22Rv1 (cell line): ENCODE data around the gene PLAGL1.

Experiments
- H3K27ac ChIP-seq: fragments of 450-650 bp; 2 replicates; pipeline ENCODE4 v1.5.1; 2017
- CTCF ChIP-seq: fragments of 450-650 bp; IDR thresholded peaks from 2 replicates; pipeline ENCODE4 v1.5.1; 2017; ENCODE audit warnings: mild to moderate bottlenecking
- ZFX ChIP-seq: fragments of 450-650 bp; IDR thresholded peaks from 2 replicates; pipeline ENCODE4 v1.6.1; 2017; ENCODE audit warnings: antibody characterized with exemption, borderline replicate concordance

PLAGL1 gene

GRCh38 chr6:143970456-143971218 lies 37.4 kb downstream of the PLAGL1 start:
- no peak overlapping the region for H3K27ac ChIP-seq
- TF ChIP-seq CTCF (no peak), ZFX (no peak)

GRCh38 chr6:143969077-143969476 lies 39.0 kb downstream of the PLAGL1 start:
- no peak overlapping the region for H3K27ac ChIP-seq
- no peak for TF ChIP-seq ZFX
- TF ChIP-seq CTCF, result no peak

GRCh38 chr6:143967706-143968376 lies 40.2 kb downstream of the PLAGL1 start:
- TF ChIP-seq CTCF (no peak), ZFX (no peak)
- H3K27ac ChIP-seq, result no peak overlapping the region

GRCh38 chr6:143966312-143966711 lies 41.7 kb downstream of the PLAGL1 start:
- TF ChIP-seq CTCF (no peak), ZFX (no peak)
- no peak overlapping the region for H3K27ac ChIP-seq

- no peak overlapping the region for H3K27ac ChIP-seq
Observed at GRCh38 chr6:143965503-143966171, 42.4 kb downstream of the PLAGL1 start.

GRCh38 chr6:143964674-143965081 lies 43.4 kb downstream of the PLAGL1 start:
- no peak overlapping the region for H3K27ac ChIP-seq
- TF ChIP-seq ZFX, result no peak
- TF ChIP-seq CTCF, result no peak

More at GRCh38 chr6:143965503-143966171, 42.4 kb downstream of the PLAGL1 start:
- TF ChIP-seq CTCF (no peak), ZFX (no peak)
